GM21576 (cell line): ENCODE results near the gene CAPN14.
A peak's percentile ranks its signal among the peaks of the same experiment; 100 is the strongest.

Source experiments
- ATAC-seq: cut with Tn5 transposase; IDR thresholded peaks from one replicate; pipeline ENCODE4 v1.9.1; 2021; ENCODE audit warnings: mild to moderate bottlenecking, moderate library complexity; ENCODE audit not compliant: unreplicated experiment

The CAPN14 gene

DNA sequence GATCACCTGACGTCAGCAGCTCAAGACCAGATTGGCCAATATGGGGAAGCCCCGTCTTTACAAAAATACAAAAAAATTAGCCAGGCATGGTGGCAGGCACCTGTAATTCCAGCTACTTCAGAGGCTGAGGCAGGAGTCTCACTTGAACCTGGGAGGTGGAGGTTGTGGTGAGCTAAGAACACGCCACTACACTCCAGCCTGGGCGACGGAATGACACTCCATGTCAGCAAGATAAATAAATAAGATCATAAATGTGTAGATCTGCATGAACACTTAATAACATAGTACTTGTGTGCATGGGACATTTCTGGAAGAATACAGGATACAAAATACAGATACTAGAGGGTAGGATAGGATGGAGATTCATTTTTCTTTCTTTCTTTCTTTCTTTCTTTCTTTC lies 25.7 kb upstream of the CAPN14 start:
- no peak for ATAC-seq

DNA sequence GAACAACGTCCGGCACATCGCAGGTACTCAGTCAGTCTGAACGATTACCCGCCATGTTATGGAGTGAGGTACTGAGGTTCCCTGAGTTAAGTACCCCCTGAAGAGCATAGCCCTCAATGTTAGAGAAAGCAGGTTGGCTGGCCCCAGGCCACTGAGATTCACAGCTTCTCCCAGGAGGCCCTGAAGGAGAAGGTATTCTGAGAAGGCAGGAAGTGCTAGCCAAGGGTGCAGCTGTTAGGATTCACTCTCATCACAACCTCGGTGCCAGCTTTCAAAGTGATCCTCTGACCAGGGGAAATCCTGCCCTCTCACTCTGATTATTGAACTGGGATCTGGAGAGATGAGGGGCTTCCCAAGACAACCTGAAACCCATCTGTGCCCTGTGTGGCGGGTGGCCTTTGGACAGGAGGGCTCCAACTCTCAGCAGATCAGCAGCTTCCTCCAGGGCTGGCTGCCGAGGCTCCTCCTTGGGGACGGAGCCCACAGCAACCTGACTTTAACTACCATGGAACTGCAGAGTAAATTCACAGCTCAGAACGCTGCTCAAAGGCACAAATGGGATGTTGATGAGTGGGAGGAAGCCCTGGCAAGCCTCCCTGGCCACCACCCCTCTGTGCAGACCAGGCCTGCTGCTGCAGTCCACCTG lies 24.4 kb upstream of the CAPN14 start:
- ATAC-seq = no peak

DNA sequence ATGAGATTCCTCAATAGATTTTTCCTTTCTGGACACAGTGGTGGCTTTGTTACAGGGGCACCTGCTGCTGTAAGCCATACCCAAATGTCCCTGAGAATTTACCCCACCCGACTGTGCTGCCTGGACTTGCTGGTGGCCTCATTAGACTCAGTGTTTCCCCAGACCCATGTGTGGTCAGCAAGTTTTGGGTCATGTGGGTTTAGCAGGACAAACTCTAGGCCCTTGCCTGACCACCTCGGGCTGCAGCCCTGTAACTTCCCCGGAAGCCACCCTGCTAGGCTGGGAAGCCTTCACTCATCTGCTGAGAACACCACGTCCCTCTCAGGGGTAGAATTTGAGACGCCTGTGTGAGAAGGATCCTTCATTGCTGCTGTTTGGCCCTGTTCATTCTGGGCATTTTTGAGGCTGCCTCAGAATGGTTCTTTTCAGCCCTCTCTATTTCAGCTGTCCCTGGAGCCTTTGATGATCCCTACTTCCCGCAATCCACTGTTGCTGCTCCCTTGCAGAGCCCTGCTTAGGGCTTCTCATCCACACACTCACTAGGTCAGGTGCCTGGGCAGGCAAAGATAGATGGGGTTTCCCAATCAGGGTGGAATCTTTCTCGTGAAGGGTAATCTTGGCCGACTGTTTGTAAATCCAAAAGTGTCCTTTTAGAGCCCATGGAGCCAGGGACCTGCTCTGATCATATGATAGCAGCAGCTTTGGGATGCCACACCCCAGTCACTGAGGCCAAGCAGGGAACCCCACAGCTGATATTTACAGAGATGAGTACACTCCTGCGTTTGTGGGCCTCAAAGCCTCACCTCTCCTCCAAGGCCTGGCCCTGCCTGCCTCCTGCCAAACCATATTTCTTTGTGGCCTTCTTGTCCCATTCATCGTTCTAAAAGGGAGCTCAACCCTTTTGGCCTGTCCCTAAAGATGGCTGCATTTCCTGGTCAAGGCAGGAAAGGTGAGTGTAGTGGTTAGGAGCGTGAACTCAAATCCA lies 23.4 kb upstream of the CAPN14 start:
- no peak for ATAC-seq

DNA sequence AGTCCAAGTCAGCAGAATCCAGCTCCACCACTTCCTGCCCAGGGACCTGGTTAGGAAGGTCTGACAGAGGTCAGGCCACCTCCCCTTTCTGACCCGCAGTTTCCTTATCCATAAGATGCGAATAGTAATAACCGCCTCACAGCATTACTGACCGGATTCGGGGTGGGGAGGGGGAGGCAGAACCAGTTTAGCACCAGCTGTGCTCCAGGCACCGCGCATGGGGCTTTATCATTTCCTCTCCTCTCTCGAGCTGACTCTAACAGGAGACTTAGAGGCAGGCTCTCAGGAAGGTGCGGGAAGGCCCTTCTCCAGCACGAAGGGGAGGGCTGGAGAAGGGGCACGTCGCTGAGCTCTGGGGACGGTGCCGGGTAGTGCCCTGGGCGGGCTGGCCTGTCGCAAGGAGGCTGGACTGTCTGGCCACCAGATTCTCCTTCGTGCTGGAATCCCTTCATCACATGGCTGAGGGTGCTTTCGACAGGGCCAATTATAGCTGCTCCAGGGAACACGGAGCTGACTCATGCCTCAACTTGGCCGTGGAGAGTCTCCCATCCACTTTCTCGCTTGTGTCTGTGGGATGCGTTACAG lies 22.4 kb upstream of the CAPN14 start:
- ATAC-seq = no peak

DNA sequence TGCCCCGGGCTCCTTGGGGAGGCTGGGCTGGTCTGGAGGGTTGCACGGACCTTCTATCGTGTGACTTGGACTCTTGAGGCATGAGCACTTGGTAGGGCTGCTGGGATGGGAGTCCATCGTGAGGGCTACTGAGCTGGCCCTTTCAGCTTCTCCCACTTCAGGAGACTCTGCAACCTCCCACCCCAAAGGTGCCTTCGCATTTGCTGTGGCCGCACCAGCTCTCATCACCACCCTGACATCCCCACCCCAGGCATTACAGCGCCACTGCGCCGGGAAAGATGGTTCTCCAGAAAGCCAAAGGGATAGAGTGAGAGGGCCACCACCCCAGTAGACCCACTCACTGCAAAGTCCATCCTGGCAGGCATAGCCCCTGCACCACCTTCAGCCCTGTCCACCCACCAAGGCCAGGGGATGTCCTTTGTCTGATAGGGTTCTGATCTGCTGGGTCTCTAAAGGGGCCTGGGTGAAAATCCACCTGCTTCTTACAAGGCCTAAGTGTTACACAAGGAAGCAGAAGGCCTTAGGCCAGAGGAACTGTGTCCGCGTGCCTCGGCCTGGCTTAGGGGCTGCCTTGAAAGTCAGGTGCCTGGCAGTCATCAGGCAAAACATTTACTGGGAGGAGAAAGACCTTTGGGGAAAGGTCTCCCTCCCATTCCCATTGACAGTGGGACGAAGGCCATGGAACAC lies 21.7 kb upstream of the CAPN14 start:
- ATAC-seq = no peak

DNA sequence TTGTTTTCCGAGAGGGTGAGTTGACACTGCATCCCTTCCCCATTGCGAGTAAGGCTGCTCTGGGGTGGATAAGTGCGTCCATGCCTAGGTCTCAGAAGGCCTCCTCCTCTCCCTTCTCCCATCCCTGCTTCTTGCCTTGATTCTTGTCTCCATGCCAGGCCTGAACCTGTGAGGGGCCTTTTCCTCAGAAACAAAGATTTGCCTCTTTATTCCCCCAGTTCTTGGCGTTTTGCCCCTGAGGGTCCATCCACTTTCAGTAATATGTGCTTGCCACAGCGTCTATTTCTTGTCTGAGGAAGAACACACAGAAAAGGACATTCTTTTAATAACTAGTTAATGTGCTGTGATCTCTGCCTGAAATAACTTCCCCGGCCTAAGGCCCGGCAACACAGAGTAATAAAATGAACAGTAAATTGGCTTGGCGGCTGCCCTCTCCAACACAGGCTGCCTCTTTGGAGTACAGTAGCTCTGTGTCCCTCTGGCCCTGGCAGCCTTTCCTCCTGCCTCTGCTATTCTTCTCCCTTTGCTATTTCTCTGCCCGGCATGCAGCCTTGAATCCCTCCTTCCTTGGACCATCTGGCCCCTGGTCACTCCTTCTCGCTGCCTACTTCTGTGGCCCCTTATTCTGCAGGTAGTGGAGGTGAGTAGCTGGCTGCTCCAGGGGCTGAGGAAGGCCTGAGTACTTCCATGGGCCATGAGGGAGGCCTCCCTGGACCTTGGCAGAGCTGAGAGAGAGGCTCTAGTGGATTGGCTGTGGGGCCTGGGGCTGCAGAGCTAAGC lies 21.0 kb upstream of the CAPN14 start:
- ATAC-seq = no peak

DNA sequence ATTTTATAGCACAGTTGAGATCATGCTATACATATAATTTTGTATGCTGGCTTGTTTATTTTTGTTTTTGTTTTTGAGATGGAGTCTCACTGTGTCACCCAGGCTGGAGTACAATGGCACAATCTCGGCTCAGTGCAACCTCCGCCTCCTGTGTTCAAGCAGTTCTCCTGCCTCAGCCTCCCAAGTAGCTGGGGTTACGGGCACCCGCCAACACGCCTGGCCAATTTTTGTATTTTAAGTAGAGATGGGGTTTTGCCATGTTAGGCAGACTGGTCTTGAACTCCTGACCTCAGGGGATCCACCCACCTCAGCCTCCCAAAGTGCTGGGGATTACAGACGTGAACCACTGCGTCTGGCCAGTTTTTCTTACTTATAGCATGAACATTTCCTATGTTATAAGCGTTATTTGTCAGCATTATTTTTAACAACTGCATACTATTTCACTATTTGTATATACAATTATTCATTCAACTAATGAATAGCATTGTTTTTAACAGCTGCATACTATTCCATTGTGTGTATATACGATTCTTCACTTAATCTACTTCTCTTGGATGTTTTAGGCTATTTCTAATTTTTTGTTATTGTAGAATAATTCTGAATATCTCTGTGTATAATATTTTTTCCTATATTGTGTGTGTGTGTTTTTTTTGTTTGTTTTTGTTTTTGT lies 20.2 kb upstream of the CAPN14 start:
- no peak for ATAC-seq

DNA sequence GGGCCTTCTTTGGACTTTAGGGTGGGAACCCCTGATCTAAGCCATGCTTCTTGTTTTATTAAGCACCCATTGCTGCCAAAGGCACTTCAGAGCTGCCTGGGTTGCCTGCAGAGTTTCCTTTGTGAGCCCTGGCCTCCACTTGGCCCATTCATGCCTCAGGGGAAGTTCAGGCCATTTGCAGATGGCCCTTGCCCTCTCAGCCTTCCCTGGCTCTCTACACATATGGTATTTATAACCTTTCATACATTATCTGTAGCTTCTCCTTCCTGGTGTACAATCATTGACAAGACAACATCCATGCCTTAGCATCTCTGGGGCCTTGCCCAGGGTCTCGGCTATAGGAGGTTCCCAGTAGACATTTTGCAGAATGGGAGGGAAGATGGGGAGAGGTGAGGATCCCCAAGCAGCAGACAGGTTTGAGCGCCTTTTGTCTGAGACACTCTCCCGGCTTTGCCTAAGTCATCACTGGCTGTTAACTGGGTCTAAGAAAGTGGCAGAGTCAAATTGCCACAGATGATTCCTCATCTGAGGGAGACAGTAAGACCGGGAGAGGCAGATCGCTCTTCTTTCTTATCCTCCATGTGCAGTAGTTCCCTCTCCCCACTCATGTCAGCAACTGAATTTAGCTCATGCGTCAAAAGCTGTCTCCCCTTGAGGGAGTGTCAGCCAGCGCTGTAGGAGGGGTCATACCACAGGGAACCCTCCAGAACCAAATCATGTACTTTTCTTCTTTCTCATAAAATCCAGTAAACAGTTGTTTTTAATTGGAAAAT lies 19.3 kb upstream of the CAPN14 start:
- no peak for ATAC-seq

DNA sequence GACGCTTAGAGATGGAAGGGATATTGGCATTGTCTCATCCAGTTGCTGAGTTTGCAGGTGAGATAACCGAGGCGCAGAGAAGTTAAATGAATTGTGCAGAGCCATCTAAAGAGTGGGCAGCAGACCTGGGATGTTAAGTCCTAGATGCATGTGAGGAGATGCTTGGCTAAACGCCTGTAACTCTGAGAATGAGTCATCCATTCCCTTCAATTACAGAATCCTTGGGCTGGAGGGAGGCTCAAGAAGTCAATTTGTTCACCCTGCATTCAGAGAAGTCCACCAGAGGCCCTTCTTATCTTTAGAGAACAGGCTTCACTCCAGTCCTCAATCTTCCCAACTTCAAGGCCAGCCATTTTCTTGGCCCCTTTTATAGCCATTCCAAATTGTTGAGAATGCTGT lies 18.2 kb upstream of the CAPN14 start:
- no peak for ATAC-seq

DNA sequence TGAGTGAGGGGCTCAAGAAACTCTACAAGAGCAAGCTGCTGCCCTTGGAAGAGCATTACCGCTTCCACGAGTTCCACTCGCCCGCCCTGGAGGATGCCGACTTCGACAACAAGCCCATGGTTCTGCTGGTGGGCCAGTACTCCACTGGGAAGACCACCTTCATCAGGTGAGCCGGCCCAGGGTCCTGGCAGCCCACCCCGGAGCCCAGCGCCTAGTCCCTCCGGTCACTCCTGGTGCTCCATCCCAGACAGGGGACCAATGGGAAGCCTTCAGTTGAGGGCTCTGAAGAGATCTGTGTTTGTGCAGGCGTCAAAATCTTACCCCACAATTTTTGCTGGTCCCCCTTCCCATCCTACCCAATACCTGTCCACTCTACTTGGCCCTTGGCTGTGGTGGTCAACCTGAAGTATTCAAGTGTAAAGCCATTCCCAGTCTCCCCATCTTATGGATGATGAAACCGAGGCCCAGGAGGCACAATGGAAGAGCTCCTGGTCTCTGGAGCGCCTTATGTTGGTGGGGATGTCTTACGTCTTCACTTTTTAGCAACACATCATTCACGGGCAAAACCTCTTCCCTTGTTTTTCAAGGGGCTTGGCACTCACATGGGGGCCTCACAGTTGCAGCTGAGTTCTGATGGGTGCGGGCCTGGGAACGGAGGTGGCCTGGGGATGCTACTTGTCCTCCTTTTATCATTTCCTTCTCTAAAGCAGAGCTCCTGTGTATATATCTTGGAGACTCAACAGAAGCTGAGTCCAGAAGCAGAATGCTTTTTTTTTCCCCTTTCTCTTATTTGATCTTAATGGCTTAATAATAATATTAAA lies 17.6 kb upstream of the CAPN14 start:
- ATAC-seq = no peak

DNA sequence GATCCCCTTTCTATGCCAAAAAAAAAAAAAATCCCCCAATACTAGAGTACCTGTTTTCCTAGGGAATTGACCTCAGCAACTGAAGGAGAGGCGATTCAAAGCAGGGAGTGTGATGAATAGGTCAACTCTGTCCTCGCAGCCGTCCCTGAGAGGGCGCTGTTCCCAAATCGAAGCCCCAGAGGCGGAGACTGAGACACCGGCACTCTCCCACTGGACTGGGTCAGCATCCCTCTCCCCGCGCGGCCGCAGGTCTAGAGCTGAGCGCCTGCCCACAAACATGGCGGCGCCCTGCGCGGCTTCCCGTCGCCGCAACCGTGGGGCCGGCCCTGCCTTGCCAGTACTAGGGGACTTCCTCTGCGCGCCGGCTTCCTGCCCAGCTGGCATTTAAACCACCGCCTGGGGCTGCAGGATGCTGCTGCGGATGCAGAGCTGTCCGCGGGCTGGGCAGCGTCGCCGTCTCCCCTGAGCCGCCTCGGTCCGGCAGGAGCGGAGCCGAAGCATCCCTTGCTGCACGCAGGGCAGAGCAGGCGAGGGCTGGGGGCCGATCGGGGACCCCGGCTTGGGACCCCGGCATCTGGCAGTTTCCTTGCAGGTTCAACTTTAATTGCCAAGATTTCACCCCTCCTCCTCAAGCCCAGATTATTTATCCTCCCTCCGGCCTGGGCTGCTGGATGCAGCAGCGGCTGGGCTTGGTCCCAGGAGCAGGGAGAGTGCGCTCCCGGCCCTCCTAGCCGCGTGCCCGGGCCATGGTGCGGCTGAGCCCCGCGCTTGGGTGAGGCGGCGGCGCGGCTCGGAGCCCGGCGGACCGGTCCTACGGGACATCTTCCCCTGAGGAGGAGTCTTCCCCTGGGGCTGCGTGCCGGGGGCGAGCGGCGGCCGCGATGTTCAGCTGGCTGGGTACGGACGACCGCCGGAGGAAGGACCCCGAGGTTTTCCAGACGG lies 16.7 kb upstream of the CAPN14 start, which contains the start of gene EHD3:
Gene EHD3, plus strand, starts transcription at position 412 of the 942 bp plus-strand sequence. Its CDS starts 470 bp downstream, at position 882.
- ATAC-seq = peak; percentile 94

DNA sequence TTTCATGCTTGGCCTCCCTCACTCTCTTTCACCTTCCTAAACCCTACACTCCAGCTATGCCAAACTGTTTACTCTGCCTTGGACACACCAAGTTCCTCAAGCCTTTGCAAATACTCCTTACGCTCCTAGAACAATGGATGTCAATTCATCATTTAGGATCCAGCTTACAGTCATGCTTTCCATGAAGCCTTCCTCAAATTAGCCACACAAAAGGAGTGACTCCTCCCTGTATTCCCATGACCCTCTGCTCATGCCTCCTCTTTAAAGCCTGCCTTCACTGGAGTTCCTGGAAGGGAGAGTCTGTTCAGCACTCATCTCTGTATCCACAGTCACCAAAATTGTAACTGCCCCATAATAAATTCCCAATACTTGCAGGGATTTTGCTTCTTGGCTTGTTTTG lies 15.9 kb upstream of the CAPN14 start:
- ATAC-seq = no peak

DNA sequence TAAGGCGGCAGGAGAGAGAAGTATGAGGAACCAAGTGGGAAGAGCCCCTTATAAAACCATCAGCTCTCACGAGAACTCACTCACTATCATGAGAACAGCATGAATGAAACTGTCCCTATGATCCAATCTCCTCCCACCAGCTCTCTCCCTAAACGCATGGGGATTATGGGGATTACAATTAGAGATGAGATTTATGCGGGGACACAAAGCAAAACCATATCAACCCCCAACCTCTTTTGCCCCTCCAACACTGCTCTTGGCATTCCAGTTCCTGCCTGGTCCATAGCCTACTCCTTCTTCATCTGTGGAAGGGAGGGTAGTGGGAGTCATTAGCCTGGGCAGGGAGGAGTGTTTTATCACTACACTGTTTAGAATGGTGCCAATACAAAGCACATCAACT lies 15.3 kb upstream of the CAPN14 start:
- no peak for ATAC-seq

DNA sequence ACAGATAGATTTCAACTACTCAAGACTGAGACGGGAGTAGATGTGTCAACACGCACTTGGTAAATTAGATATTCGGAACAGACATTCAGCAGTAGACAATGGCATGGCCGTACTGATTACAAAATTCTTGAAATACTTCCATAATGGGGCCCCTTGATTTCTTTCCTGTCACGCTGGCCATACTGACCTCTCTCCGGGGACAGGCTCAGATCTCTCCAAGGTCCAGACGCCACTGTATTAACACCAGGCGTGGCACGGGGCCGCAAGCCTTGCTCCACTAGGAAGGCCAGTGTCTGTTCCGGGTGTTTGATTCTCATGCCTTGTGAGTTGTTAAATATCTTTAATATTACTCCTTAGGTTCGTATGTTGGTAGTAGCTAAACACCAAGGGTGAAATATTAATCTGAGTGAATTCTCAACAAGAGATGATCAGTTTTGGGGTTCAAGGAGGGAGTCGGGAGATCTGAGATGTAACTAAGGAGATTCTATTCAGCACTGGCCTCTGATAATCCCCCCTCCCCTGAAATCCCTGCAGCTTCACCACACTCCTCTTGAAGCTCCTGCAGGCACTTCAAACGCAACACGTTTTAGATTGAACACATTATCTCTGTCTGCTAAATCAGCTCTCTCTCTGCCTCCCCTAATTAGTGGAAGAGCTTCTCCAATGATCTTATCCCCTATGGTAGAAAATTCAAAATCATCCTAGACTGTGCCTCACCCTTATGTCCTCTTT lies 14.4 kb upstream of the CAPN14 start:
- no peak for ATAC-seq

DNA sequence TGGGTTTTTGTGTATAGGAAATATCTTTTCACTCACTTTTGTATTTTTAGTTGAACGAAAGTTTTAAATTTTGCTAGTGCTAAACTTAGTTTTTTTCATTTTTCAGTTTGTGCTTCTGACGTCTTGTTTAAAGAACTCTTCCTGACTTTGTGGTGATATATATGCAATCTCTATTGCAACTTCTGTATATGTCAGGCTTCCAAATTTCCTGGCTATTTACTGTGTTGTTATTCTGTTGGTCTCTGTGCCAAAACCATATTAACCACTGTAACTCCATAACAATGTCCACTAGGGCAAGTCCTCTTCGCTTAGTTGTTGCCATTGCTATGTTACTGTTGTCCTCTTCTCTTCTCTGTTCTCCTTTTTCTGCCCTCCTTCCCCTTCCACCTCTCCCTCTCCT lies 13.4 kb upstream of the CAPN14 start:
- ATAC-seq = no peak

DNA sequence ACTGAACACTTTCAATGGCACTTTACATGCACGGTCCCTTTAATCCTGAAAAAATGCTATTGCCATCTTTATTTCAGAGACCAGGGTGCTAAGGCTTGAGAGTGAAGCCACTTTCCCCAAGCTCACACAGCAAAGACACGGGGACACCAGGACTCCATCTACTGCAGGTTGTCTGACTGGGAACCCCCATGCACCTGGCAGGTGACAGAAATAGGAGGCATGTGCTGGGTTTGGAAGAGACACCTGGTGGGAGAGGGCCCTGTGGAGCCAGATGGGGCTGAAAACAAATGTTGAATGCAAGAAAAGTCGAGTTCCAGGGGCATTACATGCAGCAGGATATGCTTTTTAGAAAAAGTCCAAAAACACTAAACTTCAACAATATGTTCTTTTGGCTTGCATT lies 11.4 kb upstream of the CAPN14 start:
- ATAC-seq = no peak
